ENCODE measurements around the gene ULK3. TPM values are rescaled to one million over a fixed set of nuclear protein-coding genes. Genes with fewer than 3 reads are reported as not detected.

ULK3 gene
- total RNA-seq, 3 donors from 2014 or later (not counting 1 experiment from before 2014, with no cell fraction given) = 54.8 to 75.1 (median 64.7) TPM

GRCh38 chr15:74857082-74857655 is 14.2 kb upstream of the ULK3 start:
- ATAC-seq (peak in 2 of 3 donors; percentile 48 to 57), DNase-seq (no peak)
- H3K4me3 Mint-ChIP-seq = no peak overlapping the region
- Histone ChIP-seq H3K4me1 (ENCODE audit: control insufficient read depth, insufficient read depth, low read length) (peaks cover 38% of the 10 kb centered on the region), H3K27ac (ENCODE audit: low read length) (peak overlapping the region; percentile 34), H3K9me3 (ENCODE audit: control insufficient read depth, insufficient read depth, low read length) (no peaks in the 10 kb centered on the region), H3K36me3 (ENCODE audit: control insufficient read depth, insufficient read depth, low read length) (peaks cover 23% of the 10 kb centered on the region), H3K4me3 (ENCODE audit: low read length) (no peak overlapping the region), H3K27me3 (ENCODE audit: control insufficient read depth, insufficient read depth, low read length) (no peaks in the 10 kb centered on the region)
- TF ChIP-seq CTCF (IDR thresholded peaks at IDR 0.05) = no peak
- WGBS (ENCODE audit: insufficient coverage) = 37% methylated on average over 5 of the region's 5 CpGs
- H3K27ac Mint-ChIP-seq = peak overlapping the region; percentile 61 to 88
- H3K9me3 Mint-ChIP-seq = no peaks in the 10 kb centered on the region
- intact Hi-C loops (cut with micrococcal nuclease) = no loop called here
- no peaks in the 10 kb centered on the region for H3K27me3 Mint-ChIP-seq (ENCODE audit: low read depth in 2 of 2)
- no peaks in the 10 kb centered on the region for H3K36me3 Mint-ChIP-seq
- peaks cover 38 to 44% of the 10 kb centered on the region in 2 donors for H3K4me1 Mint-ChIP-seq

GRCh38 chr15:74856537-74856936 is 13.6 kb upstream of the ULK3 start:
- no peaks in the 10 kb centered on the region for H3K36me3 Mint-ChIP-seq
- intact Hi-C loops (cut with micrococcal nuclease) = no loop called here
- Histone ChIP-seq H3K4me1 (ENCODE audit: control insufficient read depth, insufficient read depth, low read length) (peaks cover 38% of the 10 kb centered on the region), H3K27me3 (ENCODE audit: control insufficient read depth, insufficient read depth, low read length) (no peaks in the 10 kb centered on the region), H3K27ac (ENCODE audit: low read length) (no peak overlapping the region), H3K4me3 (ENCODE audit: low read length) (no peak overlapping the region), H3K36me3 (ENCODE audit: control insufficient read depth, insufficient read depth, low read length) (peaks cover 29% of the 10 kb centered on the region), H3K9me3 (ENCODE audit: control insufficient read depth, insufficient read depth, low read length) (no peaks in the 10 kb centered on the region)
- H3K4me1 Mint-ChIP-seq = peaks cover 38 to 43% of the 10 kb centered on the region in 2 donors
- H3K9me3 Mint-ChIP-seq = no peaks in the 10 kb centered on the region
- H3K4me3 Mint-ChIP-seq = no peak overlapping the region
- 86% methylated on average over 1 of the region's 1 CpG for WGBS (ENCODE audit: insufficient coverage)
- no peak for TF ChIP-seq CTCF (IDR thresholded peaks at IDR 0.05)
- peak overlapping the region; percentile 61 to 88 for H3K27ac Mint-ChIP-seq
- ATAC-seq (no peak), DNase-seq (no peak)
- H3K27me3 Mint-ChIP-seq (ENCODE audit: low read depth in 2 of 2) = no peaks in the 10 kb centered on the region

GRCh38 chr15:74855857-74856256 is 12.9 kb upstream of the ULK3 start:
- Histone ChIP-seq H3K9me3 (ENCODE audit: control insufficient read depth, insufficient read depth, low read length) (no peaks in the 10 kb centered on the region), H3K4me3 (ENCODE audit: low read length) (no peak overlapping the region), H3K4me1 (ENCODE audit: control insufficient read depth, insufficient read depth, low read length) (peaks cover 38% of the 10 kb centered on the region), H3K27me3 (ENCODE audit: control insufficient read depth, insufficient read depth, low read length) (no peaks in the 10 kb centered on the region), H3K36me3 (ENCODE audit: control insufficient read depth, insufficient read depth, low read length) (peaks cover 36% of the 10 kb centered on the region), H3K27ac (ENCODE audit: low read length) (no peak overlapping the region)
- TF ChIP-seq CTCF (IDR thresholded peaks at IDR 0.05) = no peak
- Mint-ChIP-seq H3K27ac (peak overlapping the region in 1 of 2 donors; percentile 80), H3K36me3 (no peaks in the 10 kb centered on the region), H3K4me1 (peaks cover 33 to 38% of the 10 kb centered on the region in 2 donors), H3K4me3 (peak overlapping the region; percentile 9), H3K27me3 (ENCODE audit: low read depth in 2 of 2) (no peaks in the 10 kb centered on the region), H3K9me3 (no peaks in the 10 kb centered on the region)
- DNase-seq (no peak), ATAC-seq (no peak)
- 90% methylated on average over 2 of the region's 2 CpGs for WGBS (ENCODE audit: insufficient coverage)
- intact Hi-C loops (cut with micrococcal nuclease) = no loop called here
